Peyer's patch (tissue), 4 donors: ENCODE results near the gene SYNPR. TPM values are rescaled to one million over a fixed set of nuclear protein-coding genes. Genes with fewer than 3 reads are reported as not detected.

Experiments
- DNase-seq, 3 donors: peaks; one replicate each; pipeline ENCODE4 v3.0.0-alpha.2; 2017 to 2019
- H3K27ac ChIP-seq, 4 donors: fragments of 200-600 bp; sonication (generic); one replicate each; pipeline ENCODE4 v1.5.1; 2016 to 2019
- H3K27me3 ChIP-seq, 2 donors: fragments of 200-600 bp; sonication (generic); one replicate each; pipeline ENCODE4 v1.5.1; 2019
- H3K36me3 ChIP-seq, 3 donors: fragments of 200-600 bp; sonication (generic); one replicate each; pipeline ENCODE4 v1.5.1; 2016 to 2019
- H3K4me1 ChIP-seq, 4 donors: fragments of 200-600 bp; sonication (generic); one replicate each; pipeline ENCODE4 v1.5.1; 2016 to 2019
- H3K4me3 ChIP-seq, 4 donors: fragments of 200-600 bp; sonication (generic); 1 replicate in 3 of 4; 2 replicates in 1 of 4; pipeline ENCODE4 v1.5.1; 2016 to 2019; ENCODE audit warnings: mild to moderate bottlenecking in 1 of 4
- H3K9me3 ChIP-seq, 4 donors: fragments of 200-600 bp; sonication (generic); one replicate each; pipeline ENCODE4 v1.5.1; 2016 to 2019; ENCODE audit warnings: mild to moderate bottlenecking in 1 of 4
- POLR2A ChIP-seq, 2 donors: fragments of 450-650 bp; IDR thresholded peaks; one replicate each; pipeline ENCODE4 v1.5.1; 2017; ENCODE audit warnings: antibody characterized with exemption in 2 of 2, mild to moderate bottlenecking in 2 of 2, moderate library complexity in 2 of 2
- total RNA-seq, 4 donors: library from RNA; depleted of rRNA; stranded (reverse); fragments of >200 nt; gene quantifications; one replicate each; pipeline ENCODE4 v1.1.0, GENCODE V29; 2016
- TF ChIP-seq, protein P1 (sequence below), 6 experiments: fragments of 450-650 bp in 4 of 6; fragments of 200-600 bp in 2 of 6; sonication (generic) in 1 of 6; IDR thresholded peaks; one replicate each; pipeline ENCODE4 v1.5.1; 2017 to 2019; ENCODE audit warnings: antibody characterized with exemption in 6 of 6, mild to moderate bottlenecking in 3 of 6, moderate library complexity in 1 of 6

Gene SYNPR
- total RNA-seq, 4 donors from 2014 or later: not detected

DNA sequence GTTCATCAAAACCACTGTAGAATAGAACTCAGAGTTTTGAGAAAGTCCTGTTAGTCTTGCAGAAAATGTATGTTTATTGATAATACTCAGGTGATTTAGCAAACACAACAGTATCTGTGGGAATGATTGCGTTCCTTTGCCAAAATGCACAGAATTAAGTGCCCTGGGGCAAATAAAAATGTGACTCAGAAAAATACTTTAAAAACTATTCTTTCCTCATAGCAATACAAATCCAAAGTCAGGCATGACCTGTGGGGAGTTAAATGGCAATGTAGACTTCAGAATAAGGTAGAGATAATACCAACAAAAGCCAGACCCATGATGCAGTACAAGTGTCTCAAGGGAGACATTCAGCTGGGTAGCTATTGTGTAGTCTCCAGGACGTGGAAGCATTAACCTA lies 302.0 kb downstream of the SYNPR start:
- no peaks in the 10 kb centered on the region for H3K36me3 ChIP-seq
- DNase-seq: no peak
- H3K4me3 ChIP-seq: no peak overlapping the region
- TF ChIP-seq, protein P1, sequence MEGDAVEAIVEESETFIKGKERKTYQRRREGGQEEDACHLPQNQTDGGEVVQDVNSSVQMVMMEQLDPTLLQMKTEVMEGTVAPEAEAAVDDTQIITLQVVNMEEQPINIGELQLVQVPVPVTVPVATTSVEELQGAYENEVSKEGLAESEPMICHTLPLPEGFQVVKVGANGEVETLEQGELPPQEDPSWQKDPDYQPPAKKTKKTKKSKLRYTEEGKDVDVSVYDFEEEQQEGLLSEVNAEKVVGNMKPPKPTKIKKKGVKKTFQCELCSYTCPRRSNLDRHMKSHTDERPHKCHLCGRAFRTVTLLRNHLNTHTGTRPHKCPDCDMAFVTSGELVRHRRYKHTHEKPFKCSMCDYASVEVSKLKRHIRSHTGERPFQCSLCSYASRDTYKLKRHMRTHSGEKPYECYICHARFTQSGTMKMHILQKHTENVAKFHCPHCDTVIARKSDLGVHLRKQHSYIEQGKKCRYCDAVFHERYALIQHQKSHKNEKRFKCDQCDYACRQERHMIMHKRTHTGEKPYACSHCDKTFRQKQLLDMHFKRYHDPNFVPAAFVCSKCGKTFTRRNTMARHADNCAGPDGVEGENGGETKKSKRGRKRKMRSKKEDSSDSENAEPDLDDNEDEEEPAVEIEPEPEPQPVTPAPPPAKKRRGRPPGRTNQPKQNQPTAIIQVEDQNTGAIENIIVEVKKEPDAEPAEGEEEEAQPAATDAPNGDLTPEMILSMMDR (IDR thresholded peaks at IDR 0.05): no peak
- TF ChIP-seq POLR2A (IDR thresholded peaks at IDR 0.05): no peak
- no peaks in the 10 kb centered on the region for H3K9me3 ChIP-seq
- H3K4me1 ChIP-seq: peaks cover 0 to 3% (median 0%) of the 10 kb centered on the region in 4 donors
- no peaks in the 10 kb centered on the region for H3K27me3 ChIP-seq
- no peak overlapping the region for H3K27ac ChIP-seq

DNA sequence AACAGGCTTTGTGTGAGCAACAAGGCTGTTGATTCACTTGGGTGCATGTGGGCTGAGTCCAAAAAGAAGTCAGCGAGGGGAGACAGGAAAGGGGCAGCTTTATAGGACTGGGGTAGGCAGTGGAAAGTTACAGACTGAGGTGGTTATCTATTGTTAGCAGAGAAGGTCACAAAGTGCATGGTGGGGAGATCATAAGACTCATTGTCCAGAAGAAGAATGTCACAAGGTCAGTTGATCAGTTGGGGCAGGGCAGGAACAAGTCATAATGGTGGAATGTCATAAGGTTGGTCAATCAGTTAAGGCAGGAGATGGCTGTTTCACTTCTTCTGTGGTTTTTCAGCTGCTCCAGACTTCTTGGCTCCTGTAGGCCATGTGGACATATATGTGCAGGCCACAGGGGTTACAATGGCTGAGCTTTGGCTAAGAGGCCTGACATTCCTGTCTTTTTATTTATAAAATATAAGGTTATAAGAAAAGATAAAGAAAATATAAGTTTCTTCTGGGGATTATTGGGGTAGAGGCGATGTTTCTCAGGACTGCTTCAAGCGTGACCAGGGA lies 304.9 kb downstream of the SYNPR start:
- H3K4me1 ChIP-seq: no peaks in the 10 kb centered on the region
- DNase-seq: no peak
- no peaks in the 10 kb centered on the region for H3K9me3 ChIP-seq
- no peak overlapping the region for H3K4me3 ChIP-seq
- no peak overlapping the region for H3K27ac ChIP-seq
- H3K36me3 ChIP-seq: no peaks in the 10 kb centered on the region
- no peak for TF ChIP-seq POLR2A (IDR thresholded peaks at IDR 0.05)
- TF ChIP-seq, protein P1 (IDR thresholded peaks at IDR 0.05): no peak
- no peaks in the 10 kb centered on the region for H3K27me3 ChIP-seq

DNA sequence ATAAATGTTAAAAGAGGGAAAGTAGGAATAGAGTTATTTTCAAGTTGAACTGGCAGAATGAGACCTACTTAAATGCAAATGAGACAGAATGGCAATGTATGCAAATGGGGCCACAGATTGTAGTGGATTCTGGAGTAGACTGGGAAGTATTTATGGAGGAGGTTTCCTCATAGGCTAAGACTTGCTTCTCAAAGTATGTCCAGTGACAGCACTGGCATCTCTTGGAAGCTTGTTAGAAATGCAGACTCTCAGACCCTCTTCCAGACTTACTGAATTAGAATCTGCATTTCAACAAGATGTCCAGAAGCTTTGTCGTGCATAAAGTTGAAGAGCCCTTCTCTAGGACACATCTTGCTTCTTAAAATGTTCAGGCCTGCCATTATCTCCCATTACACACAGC lies 306.6 kb downstream of the SYNPR start:
- Histone ChIP-seq H3K36me3 (no peaks in the 10 kb centered on the region), H3K4me3 (no peak overlapping the region), H3K27ac (no peak overlapping the region), H3K4me1 (no peaks in the 10 kb centered on the region), H3K9me3 (no peaks in the 10 kb centered on the region), H3K27me3 (no peaks in the 10 kb centered on the region)
- no peak for DNase-seq
- TF ChIP-seq POLR2A (IDR thresholded peaks at IDR 0.05): no peak
- TF ChIP-seq, protein P1 (IDR thresholded peaks at IDR 0.05): no peak

DNA sequence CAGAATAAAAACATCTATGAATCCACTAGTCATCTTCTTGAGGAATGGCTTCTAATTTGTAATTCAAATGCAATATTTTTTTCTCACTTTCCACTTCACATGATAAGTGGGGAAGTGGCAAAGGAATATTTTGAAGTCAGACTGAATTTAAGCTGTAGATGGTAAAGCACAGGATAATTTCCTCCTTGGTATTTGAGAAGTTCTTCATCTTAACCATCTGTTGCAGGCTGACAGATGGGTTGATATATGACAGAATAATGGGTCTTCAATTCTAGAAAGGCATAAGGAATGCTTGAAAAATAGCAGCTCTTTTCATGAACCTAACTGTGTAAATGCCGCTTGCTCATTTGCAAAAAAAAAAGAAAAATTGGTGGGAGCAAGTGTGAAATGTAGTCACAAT lies 307.8 kb downstream of the SYNPR start:
- TF ChIP-seq POLR2A (IDR thresholded peaks at IDR 0.05): no peak
- TF ChIP-seq, protein P1 (IDR thresholded peaks at IDR 0.05): no peak
- no peaks in the 10 kb centered on the region for H3K36me3 ChIP-seq

DNA sequence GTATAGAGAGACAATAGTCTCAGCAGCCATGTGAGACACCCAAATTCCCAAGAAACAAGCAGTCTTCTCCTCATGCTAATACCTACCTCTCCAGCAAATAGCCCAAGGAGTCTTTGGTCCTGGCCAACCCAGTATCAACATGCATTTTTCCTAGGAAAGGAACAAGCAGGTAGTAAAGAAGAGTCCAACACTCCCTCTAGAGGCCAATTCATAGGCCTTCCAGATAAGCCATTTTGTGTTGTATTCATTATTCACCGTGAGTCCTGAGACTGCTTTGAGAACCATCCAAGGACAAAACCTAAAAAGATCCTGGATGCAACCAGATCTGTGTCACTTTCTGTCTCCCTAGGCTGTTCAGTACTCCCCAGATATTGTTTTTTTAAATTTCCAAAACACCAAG lies 310.8 kb downstream of the SYNPR start:
- no peak for DNase-seq

More for the DNA sequence above, 307.8 kb downstream of the SYNPR start:
- no peaks in the 10 kb centered on the region for H3K9me3 ChIP-seq
- no peak for DNase-seq
- no peak overlapping the region for H3K4me3 ChIP-seq
- H3K4me1 ChIP-seq: no peaks in the 10 kb centered on the region
- no peak overlapping the region for H3K27ac ChIP-seq
- H3K27me3 ChIP-seq: no peaks in the 10 kb centered on the region

More for the DNA sequence above, 310.8 kb downstream of the SYNPR start:
- Histone ChIP-seq H3K4me1 (no peaks in the 10 kb centered on the region), H3K4me3 (no peak overlapping the region), H3K27me3 (no peaks in the 10 kb centered on the region), H3K36me3 (no peaks in the 10 kb centered on the region), H3K27ac (no peak overlapping the region), H3K9me3 (no peaks in the 10 kb centered on the region)
- TF ChIP-seq, protein P1 (IDR thresholded peaks at IDR 0.05): peak in 2 of 6 experiments; percentile 7 to 18
- TF ChIP-seq POLR2A (IDR thresholded peaks at IDR 0.05): no peak
